NCI-H510A (cell line): ENCODE results near the gene MED16.
A peak's percentile ranks its signal among the peaks of the same experiment; 100 is the strongest.

Experiments
- DNase-seq: peaks from one replicate; lab custom pipeline; 2025; lab: John Stamatoyannopoulos, UW

Gene MED16, protein sequence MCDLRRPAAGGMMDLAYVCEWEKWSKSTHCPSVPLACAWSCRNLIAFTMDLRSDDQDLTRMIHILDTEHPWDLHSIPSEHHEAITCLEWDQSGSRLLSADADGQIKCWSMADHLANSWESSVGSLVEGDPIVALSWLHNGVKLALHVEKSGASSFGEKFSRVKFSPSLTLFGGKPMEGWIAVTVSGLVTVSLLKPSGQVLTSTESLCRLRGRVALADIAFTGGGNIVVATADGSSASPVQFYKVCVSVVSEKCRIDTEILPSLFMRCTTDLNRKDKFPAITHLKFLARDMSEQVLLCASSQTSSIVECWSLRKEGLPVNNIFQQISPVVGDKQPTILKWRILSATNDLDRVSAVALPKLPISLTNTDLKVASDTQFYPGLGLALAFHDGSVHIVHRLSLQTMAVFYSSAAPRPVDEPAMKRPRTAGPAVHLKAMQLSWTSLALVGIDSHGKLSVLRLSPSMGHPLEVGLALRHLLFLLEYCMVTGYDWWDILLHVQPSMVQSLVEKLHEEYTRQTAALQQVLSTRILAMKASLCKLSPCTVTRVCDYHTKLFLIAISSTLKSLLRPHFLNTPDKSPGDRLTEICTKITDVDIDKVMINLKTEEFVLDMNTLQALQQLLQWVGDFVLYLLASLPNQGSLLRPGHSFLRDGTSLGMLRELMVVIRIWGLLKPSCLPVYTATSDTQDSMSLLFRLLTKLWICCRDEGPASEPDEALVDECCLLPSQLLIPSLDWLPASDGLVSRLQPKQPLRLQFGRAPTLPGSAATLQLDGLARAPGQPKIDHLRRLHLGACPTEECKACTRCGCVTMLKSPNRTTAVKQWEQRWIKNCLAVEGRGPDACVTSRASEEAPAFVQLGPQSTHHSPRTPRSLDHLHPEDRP

DNA sequence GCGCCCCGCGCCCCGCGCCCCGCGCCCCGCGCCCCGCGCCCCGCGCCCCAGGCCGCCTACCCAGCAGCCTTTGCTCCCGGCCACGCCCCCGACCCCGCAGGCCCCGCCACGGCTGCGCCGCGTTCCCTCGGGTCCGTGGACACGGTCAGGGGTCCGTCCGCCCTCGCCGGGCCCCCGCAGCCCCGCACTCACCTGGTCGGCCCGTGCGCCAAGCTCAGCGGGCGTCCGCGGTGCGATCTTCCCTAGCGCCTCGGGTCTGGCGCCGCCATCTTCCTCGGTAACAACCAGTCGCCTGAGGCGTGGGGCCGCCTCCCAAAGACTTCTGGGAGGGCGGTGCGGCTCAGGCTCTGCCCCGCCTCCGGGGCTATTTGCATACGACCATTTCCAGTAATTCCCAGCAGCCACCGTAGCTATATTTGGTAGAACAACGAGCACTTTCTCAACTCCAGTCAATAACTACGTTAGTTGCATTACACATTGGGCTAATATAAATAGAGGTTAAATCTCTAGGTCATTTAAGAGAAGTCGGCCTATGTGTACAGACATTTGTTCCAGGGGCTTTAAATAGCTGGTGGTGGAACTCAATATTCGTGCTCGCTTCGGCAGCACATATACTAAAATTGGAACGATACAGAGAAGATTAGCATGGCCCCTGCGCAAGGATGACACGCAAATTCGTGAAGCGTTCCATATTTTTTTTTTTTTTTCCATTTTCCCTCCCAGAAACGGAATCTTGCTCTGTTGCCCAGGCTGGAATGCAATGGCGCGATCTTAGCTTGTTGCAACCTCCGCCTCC lies at the start of gene MED16, which contains the start of gene RNU6-9:
Gene MED16 (minus strand): TSS at position 294 of the 796 bp plus-strand sequence. CDS start 2,056 bp downstream, outside the sequence.
Gene RNU6-9 (plus strand): TSS at position 591 of the 796 bp plus-strand sequence.
- DNase-seq = peak; percentile 62

DNA sequence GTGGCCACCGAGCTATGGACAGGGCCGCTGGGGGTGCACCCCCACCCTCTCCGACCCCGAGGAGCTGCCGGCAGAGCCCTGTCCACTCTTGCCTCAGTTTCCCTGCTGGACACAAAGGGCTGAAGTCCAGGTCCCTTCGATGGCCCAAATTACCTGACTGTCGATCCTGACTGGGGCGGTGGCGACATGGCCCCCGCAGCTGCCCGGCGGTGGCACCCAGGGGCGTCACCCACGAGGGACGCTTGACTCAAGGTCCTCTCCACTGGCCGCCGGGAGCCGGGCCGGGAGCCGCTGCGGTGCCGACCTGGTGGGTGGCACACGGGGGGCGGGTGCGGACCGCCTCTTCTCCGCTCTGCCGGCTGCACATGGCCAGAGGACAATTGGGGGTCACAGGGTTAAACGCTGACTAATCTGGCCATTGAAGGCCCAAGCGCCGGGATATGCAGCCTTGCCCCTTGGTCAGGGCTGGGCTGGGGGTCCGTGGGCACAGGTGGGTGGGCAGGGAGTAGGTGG lies 49.2 kb upstream of the MED16 start:
- no peak for DNase-seq

DNA sequence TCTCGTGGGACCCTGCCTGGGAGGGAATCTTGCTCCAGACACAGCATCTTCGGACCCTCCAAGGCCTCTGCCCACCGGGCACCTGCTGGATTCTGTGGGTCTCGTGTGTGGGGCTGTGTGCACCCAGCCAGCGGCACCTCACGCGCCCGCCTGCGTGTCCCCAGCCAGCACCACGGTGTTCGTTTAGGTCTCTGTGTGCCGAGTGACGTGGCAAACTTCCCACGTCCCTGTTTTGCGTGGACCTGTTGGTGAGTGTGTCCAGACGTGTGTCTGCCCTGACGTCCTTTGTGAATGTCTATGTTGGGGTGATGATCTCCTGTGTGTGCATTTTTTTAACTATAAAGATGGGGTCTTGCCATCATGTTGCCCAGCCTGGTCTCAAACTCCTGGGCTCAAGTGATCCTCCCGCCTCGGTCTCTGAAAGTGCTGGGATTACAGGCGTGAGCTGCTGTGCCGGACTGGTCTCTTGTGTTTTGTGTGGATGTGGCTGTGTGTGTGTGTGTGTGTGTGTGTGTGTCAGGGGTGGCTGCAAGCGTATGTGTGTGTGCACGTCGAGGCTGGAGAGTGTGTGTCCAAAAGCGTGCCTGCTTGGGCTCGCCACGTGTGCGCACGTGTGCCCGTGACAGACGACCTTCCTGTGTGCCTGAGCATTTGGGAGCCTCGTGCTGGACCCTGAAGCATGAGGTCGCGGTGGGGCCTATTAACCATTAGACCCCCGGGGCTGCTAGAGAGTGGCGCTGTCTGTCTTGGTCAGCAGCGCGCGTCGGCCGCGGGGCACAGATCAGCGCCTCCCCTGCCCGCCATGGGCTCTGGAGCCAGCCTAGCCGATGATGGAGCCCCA lies 48.5 kb upstream of the MED16 start:
- DNase-seq = no peak

DNA sequence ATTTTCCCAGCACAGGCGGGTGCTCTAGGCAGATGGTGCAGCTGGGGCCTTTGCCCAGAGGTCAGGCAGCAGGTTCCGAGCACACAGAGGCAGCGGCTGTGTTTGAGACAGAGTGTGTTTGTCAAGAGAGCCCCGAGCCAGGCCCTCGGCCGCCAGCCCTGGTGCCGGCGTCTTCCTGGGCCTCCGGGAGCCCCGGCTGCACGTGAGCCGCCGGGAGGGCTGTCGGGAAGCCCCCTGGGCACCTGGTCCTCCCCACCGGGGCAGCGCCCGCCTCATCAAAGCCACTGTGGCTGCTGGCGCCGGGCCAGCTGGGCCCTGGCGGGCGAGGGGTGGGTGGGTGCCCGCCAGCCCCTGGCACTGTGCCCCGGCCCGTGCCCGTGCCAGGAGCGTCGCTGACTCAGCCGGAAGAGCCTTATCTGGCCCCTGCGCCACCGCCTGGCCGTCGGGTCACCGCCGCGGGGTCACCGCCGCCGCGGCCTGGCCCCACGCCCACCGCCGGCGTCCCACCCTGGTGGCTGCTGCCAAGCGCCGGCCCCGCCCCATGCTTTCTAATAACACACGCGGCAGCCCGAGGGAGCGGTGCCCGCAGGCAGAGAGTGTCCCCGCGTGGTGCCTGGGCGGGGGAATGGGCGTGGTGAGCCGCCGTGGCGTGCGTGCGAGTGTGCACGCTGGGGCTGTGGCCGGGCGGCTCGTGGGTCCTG lies 47.8 kb upstream of the MED16 start:
- no peak for DNase-seq

DNA sequence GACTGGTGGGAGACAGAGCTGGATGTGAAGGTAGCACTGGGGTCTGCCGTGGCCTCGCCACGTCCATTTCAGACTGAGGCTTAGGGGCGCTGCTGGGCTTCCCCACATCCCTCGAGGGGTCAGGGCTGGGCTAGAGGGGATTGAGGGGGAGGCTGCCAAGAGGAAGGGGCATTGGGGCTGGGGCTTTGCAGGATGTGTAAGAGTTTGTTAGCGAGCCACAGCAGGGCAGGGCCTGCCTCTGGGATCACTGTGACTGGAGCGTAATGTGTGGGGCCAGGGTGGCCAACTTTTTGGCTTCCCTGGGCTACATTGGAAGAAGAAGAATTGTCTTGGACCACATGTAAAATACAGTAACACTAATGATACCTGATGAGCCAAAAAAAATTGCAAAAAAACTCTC lies 46.9 kb upstream of the MED16 start:
- no peak for DNase-seq

DNA sequence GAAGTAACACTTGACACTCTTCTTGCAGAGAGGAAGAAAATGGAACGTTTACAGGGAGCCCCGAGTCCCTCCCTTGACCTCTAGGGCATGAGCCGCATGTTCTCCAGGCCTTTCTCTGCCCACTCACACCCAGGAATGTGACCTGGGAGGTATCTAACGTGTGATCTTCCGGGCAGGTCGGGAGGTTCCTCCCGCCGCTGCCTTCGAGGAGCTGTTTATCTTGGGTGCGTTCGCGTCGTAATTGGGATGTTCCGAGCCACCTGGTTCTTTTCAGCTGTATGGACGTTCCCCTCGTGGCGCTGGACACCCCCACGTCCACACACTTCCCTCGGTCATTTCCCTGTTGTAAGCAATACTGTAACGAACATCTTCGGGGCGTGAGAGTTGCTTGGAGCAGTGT lies 46.5 kb upstream of the MED16 start:
- DNase-seq = no peak

DNA sequence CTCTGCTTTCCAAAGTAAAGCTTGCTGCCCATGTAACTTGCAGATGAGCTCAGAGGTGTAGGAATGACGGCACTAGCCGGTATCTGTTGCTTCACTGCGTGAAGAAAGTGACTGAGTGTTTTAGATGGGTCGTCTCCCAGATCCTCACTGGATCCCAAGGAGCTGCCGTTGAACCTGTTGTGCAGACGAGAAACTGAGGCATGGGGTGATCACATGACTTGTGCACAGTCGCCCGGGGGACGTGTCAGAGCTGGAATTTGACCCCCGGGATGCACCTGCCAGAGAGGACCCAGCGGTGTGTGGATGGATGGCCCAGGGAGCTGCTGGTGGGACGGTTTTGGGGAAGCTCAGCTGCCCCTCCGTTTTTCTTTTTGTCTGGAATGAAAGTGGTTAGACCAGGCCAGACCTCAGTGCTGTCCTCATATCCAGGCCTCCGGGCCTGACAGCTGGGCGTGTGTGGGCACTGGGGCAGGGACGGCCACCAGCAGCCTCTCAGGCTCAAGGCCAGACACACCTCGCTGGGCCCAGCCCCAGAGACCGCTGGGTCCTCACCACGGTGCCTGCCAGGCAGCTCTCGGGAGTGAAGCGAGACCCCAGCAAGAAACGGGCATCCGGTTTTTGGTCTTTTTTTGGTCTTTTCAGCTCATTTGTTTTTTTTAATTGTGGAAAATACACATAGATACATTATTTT lies 45.4 kb upstream of the MED16 start:
- DNase-seq = no peak

DNA sequence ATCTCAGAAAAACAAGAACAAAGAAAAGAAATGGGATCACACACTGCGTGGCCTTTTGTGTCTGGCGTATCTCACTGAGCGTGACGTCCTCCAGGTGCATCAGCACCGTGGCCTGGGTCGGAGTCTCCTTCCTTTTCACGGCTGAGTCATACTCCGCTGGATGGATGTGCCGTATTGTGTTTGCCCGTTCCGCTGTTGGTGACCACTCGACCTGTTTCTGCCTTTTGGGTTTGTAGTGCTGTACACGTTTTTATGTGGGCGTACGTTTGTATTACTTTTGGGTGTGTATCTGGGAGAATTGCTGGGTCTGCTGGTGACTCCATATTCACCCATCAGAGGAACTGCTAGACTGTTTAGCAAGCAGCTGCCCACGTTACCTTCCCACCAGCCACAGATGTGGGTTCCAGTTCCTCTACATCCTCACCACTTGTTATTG lies 44.3 kb upstream of the MED16 start:
- DNase-seq = no peak

DNA sequence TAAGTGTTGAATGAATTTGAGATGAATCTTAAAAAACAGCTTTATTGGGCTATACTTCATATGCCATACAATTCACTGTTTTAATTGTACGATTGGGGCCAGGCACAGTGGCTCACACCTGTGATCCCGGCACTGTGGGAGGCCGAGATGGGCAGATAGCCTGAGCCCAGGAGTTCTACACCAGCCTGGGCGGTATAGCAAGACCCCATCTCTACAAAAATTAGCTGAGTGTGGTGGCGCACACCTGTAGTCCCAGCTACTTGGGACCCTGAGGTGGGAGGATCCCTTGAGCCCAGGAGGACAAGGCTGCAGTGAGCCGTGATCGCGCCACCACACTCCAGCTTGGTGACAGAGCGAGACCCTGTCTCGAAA lies 43.2 kb upstream of the MED16 start:
- no peak for DNase-seq

DNA sequence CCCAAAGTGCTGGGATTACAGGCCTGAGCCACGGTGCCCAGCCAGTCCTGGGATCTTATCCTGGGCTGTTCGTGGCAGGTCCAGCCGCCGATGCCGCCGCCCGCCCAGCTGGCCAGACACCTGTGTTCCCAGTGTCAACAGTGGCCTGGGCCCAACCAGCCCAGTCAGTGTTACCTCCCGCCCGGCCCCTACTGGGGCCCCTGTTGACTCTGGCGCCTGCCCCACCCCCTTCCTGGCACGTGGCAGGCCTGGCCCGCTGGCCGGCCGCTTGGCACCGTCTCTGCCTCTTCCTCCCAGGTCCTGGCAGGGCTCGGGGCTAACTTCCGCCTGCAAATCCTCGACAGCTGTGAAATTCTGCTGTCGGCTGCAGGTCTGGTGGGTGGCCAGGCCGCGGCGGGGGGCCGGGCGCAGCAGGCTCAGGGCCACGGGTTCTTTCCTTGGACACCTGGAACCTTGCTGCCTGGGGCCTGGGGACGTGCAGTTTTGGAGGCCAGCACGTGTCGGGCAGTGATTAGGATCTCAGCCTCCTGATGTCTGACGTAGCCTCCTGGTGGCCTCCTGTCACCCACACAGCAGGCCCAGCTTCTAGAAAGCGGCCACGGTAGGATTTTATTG lies 42.0 kb upstream of the MED16 start:
- DNase-seq = no peak

DNA sequence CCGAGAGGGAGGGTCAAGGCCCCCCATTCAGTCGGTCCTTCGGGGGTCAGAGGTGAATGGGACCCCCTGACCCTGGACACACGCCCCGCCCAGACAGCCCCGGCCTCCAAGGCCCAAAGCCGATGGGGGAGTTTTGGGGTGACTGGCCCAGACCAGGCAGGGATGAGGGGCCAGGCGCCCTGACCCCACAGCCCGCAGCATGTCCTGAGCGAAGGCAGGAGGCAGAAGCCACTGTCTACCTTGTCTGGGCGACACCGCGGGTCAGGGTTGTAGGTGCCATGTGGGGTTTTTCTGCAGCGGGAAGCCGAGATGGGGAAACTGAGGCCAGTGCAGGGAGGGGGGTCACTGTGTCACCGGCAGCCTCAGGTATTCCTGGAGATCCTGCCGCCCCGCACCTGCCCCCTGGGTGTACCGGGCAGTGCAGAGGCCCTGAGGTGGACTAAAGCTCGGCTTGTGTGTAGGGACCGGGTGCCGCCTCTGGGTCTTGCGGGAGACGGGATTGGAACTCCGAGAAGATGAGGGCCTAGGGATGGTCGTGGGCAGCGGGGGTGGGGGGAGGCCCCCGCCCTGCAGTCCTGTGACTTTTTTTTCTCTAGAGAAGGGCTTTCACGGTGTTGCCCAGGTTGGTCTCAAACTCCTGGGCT lies 41.3 kb upstream of the MED16 start:
- no peak for DNase-seq

DNA sequence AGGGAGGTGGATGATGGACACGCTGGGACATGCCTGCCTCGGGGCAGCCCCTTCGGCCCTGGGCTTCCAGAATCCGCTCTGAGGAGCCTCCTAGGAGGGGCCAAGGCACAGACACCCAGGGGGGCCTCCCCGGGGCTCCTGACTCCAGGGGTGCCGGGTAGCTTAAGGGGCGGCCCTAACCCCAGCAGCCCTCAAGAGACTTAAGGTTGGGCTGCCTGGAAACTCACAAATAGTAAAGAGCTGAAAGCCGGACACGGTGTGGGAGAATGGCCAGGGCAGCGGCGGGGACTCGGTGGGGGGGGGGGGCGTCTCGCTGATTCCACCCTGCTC lies 40.5 kb upstream of the MED16 start:
- DNase-seq = no peak

DNA sequence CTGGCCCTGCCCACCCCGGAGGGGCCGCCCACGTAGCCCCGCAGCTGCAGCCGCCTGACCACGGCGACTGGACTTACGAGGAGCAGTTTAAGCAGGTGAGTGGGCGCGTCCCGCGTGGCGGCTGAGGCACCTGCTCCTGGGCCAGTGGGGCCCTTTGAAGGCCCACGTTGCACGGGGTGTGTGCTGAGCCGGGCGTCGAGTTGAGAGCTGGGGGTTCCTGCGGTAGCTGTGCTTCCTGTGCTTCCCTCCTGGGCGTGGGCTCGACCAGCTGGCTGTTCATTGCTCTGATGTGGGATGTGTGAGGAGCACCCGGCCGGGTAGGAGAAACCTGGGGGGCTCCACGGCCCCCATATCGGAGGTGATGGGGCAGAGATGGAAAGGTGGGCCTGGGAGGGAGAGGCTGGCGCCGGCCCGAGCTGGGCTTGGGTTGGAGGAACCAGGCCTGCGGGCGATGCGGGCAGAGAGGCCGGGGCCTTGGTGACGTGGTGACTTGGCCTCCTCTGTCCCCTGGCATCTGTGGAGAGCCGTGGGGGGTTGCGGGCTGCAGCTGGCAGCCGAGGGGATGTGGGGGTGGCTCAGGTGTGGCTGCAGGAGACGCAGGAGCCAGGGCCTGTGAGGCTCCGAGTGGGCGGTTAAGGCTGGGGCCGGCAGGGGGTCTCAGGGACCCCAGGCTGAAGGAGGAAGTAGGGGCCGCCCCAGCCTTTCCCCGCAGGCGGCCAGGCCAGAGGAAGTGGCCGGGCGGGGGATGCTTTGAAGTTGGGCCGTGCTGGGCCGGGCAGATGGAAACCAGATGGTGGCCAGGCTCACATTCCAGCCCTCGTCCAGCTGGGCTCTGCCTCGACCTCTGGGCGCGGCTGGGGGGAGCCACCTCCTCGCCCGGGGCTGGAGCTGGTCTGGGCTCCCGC lies 39.9 kb upstream of the MED16 start:
- no peak for DNase-seq

DNA sequence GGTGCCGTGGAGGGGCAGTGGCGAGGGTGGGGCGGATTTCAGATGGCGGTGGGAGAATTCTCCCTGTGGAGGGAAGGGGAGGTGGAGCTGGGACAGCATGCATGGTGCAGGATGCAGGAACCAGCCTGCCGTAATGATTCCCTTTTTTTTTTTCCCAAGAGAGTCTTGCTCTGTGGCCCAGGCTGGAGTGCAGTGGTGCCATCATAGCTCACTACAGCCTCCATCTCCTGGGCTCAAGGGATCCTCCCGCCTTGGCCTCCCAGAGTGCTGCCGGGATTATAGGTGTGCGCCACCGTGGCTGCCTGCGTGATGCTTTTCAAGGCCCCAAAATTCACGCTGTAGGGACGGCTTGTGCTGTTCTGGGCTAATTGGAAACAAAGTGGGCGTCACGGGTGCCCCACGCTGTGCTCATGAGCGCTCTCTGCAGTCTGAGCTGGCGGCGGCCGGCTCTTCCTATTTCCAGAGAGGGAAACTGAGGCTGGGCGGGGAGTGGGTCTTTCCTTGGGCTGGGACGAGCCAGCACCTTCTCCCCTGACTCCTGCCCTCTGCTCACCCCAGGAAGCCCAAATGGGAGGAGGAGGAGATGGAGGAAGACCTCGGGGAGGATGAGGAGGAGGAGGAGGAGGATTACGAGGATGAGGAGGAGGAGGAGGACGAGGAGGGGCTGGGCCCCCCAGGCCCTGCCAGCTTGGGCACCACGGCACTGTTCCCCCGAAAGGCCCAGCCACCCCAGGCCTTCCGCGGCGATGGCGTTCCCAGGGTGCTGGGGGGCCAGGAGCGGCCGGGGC lies 39.1 kb upstream of the MED16 start:
- no peak for DNase-seq

DNA sequence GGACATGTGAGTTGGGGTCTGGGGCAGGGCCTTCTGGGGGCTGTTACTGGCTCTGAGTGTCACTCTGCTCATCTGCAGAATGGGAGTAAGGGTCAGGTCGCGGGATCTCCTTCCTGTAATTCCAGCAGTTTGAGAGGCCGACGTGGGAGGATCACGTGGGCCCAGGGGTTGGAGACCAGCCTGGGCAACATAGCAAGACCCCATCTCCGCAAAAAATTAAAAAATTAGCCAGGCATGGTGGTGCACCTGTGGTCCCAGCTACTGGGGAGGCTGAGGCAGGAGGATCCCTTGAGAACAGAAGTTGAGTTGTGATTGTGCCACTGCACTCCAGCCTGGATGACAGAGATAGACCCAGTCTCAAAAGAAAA lies 36.9 kb upstream of the MED16 start:
- DNase-seq = no peak

DNA sequence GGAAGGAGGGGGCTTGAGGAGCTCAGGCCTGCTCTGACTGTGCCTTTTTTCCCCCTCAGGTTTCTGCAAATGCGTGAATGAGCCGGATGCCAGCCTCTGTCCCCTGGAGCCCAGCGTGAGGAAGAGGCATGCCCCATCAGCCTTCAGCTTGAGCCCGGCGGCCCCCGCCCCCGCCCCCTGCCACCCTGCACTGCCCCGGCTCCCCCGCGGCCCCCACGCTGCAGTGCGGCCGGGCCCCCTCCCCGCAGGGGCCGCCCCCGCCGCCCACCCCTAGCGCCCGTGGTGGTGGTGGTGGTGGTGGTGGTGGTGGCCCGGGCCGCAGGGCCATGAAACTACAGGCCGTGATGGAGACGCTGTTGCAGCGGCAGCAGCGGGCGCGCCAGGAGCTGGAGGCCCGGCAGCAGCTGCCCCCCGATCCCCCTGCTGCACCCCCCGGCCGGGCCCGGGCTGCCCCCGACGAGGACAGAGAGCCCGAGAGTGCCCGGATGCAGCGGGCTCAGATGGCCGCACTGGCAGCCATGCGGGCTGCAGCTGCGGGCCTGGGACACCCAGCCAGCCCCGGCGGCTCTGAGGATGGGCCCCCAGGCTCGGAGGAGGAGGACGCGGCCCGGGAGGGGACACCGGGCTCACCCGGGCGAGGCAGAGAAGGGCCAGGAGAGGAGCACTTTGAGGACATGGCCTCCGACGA lies 36.4 kb upstream of the MED16 start:
- no peak for DNase-seq
